Measurements from ENCODE around the gene NUP50.
A peak's percentile ranks its signal among the peaks of the same experiment; 100 is the strongest.
"Not testable (repeated sequence)": the region's sequence is repeated elsewhere in the genome, so short reads cannot be mapped to it uniquely, and the experiment has no call there.

The NUP50 gene

GRCh38 chr22:45191746-45192145 lies 28.0 kb downstream of the NUP50 start:
- not testable (repeated sequence) for H2BK5ac ChIP-seq (ENCODE audit: low read length); H3K4me1 ChIP-seq (ENCODE audit: control insufficient read depth, low read depth, low read length); H3K4ac ChIP-seq (ENCODE audit: low read depth, low read length); H3K9ac ChIP-seq (ENCODE audit: low read length); H3K23ac ChIP-seq (ENCODE audit: low read length); H3K27me3 ChIP-seq (ENCODE audit: insufficient read depth, low read length, poor library complexity); H3K36me3 ChIP-seq (ENCODE audit: control insufficient read depth, insufficient read depth, low read length); H3K4me3 ChIP-seq (ENCODE audit: low read length); H3K27ac ChIP-seq (ENCODE audit: low read depth, low read length); H3K79me2 ChIP-seq (ENCODE audit: control insufficient read depth, insufficient read depth, low read length); H2AK5ac ChIP-seq (ENCODE audit: low read length); H4K8ac ChIP-seq (ENCODE audit: low read depth, low read length); H2BK15ac ChIP-seq (replicated peaks; ENCODE audit: low read depth); H2BK120ac ChIP-seq (ENCODE audit: low read depth, low read length); H3K56ac ChIP-seq (ENCODE audit: low read length); DNase-seq; H3K18ac ChIP-seq (ENCODE audit: low read length); H4K5ac ChIP-seq (ENCODE audit: low read length); H3K79me1 ChIP-seq (ENCODE audit: low read length); H3K4me2 ChIP-seq (ENCODE audit: low read length)
- no CpG with 5 or more reads among the region's 9 CpGs for WGBS (ENCODE audit: extremely low coverage, insufficient coverage, low lambda C conversion rate)

GRCh38 chr22:45192701-45193187 lies 29.0 kb downstream of the NUP50 start:
- H2AK5ac ChIP-seq (ENCODE audit: low read length), result no peak overlapping the region
- no peak overlapping the region for H2BK5ac ChIP-seq (ENCODE audit: low read length)
- no peak overlapping the region for H4K8ac ChIP-seq (ENCODE audit: low read depth, low read length)
- no peak overlapping the region for H3K4me2 ChIP-seq (ENCODE audit: low read length)
- no peak overlapping the region for H3K4ac ChIP-seq (ENCODE audit: low read depth, low read length)
- H3K27me3 ChIP-seq (ENCODE audit: insufficient read depth, low read length, poor library complexity), result no peaks in the 10 kb centered on the region
- H3K4me3 ChIP-seq (ENCODE audit: low read length), result no peak overlapping the region
- no peak overlapping the region for H3K9ac ChIP-seq (ENCODE audit: low read length)
- H3K4me1 ChIP-seq (ENCODE audit: control insufficient read depth, low read depth, low read length), result peaks cover 1% of the 10 kb centered on the region
- no peaks in the 10 kb centered on the region for H3K36me3 ChIP-seq (ENCODE audit: control insufficient read depth, insufficient read depth, low read length)
- no peak overlapping the region for H2BK15ac ChIP-seq (replicated peaks; ENCODE audit: low read depth)
- H4K5ac ChIP-seq (ENCODE audit: low read length), result no peak overlapping the region
- peak; percentile 66 for DNase-seq
- peak overlapping the region; percentile 6 for H3K18ac ChIP-seq (ENCODE audit: low read length)
- no peak overlapping the region for H3K27ac ChIP-seq (ENCODE audit: low read depth, low read length)
- H3K56ac ChIP-seq (ENCODE audit: low read length), result no peak overlapping the region
- no peak overlapping the region for H2BK120ac ChIP-seq (ENCODE audit: low read depth, low read length)
- no CpG with 5 or more reads among the region's 13 CpGs for WGBS (ENCODE audit: extremely low coverage, insufficient coverage, low lambda C conversion rate)
- H3K79me2 ChIP-seq (ENCODE audit: control insufficient read depth, insufficient read depth, low read length), result no peaks in the 10 kb centered on the region
- H3K23ac ChIP-seq (ENCODE audit: low read length), result no peak overlapping the region
- no peaks in the 10 kb centered on the region for H3K79me1 ChIP-seq (ENCODE audit: low read length)

- no CpG with 5 or more reads among the region's 17 CpGs for WGBS (ENCODE audit: extremely low coverage, insufficient coverage, low lambda C conversion rate)
- no peak overlapping the region for H4K5ac ChIP-seq (ENCODE audit: low read length)
- no peak overlapping the region for H3K56ac ChIP-seq (ENCODE audit: low read length)
- no peaks in the 10 kb centered on the region for H3K36me3 ChIP-seq (ENCODE audit: control insufficient read depth, insufficient read depth, low read length)
- no peak overlapping the region for H3K4me2 ChIP-seq (ENCODE audit: low read length)
- no peak for DNase-seq
- no peaks in the 10 kb centered on the region for H3K27me3 ChIP-seq (ENCODE audit: insufficient read depth, low read length, poor library complexity)
- H2BK120ac ChIP-seq (ENCODE audit: low read depth, low read length), result no peak overlapping the region
- no peak overlapping the region for H2BK5ac ChIP-seq (ENCODE audit: low read length)
- no peak overlapping the region for H2AK5ac ChIP-seq (ENCODE audit: low read length)
- H4K8ac ChIP-seq (ENCODE audit: low read depth, low read length), result no peak overlapping the region
- H3K18ac ChIP-seq (ENCODE audit: low read length), result no peak overlapping the region
- H3K4ac ChIP-seq (ENCODE audit: low read depth, low read length), result no peak overlapping the region
- no peak overlapping the region for H2BK15ac ChIP-seq (replicated peaks; ENCODE audit: low read depth)
- no peak overlapping the region for H3K4me3 ChIP-seq (ENCODE audit: low read length)
- no peak overlapping the region for H3K9ac ChIP-seq (ENCODE audit: low read length)
- H3K4me1 ChIP-seq (ENCODE audit: control insufficient read depth, low read depth, low read length), result peaks cover 5% of the 10 kb centered on the region
- H3K79me2 ChIP-seq (ENCODE audit: control insufficient read depth, insufficient read depth, low read length), result no peaks in the 10 kb centered on the region
- H3K23ac ChIP-seq (ENCODE audit: low read length), result no peak overlapping the region
- no peak overlapping the region for H3K27ac ChIP-seq (ENCODE audit: low read depth, low read length)
- H3K79me1 ChIP-seq (ENCODE audit: low read length), result no peaks in the 10 kb centered on the region
These were observed 31.0 kb downstream of the NUP50 start for GRCh38 chr22:45194686-45195085.

GRCh38 chr22:45195616-45196015 lies 31.9 kb downstream of the NUP50 start:
- Histone ChIP-seq H3K27me3 (ENCODE audit: insufficient read depth, low read length, poor library complexity) (no peaks in the 10 kb centered on the region), H3K79me1 (ENCODE audit: low read length) (no peaks in the 10 kb centered on the region), H2BK120ac (ENCODE audit: low read depth, low read length) (no peak overlapping the region), H3K56ac (ENCODE audit: low read length) (no peak overlapping the region), H3K36me3 (ENCODE audit: control insufficient read depth, insufficient read depth, low read length) (no peaks in the 10 kb centered on the region), H3K4me3 (ENCODE audit: low read length) (no peak overlapping the region), H2BK5ac (ENCODE audit: low read length) (no peak overlapping the region), H4K5ac (ENCODE audit: low read length) (no peak overlapping the region), H3K4ac (ENCODE audit: low read depth, low read length) (no peak overlapping the region), H3K18ac (ENCODE audit: low read length) (no peak overlapping the region), H2BK15ac (replicated peaks; ENCODE audit: low read depth) (no peak overlapping the region), H2AK5ac (ENCODE audit: low read length) (no peak overlapping the region), H3K4me2 (ENCODE audit: low read length) (no peak overlapping the region), H3K9ac (ENCODE audit: low read length) (no peak overlapping the region), H3K27ac (ENCODE audit: low read depth, low read length) (no peak overlapping the region), H3K79me2 (ENCODE audit: control insufficient read depth, insufficient read depth, low read length) (no peaks in the 10 kb centered on the region), H4K8ac (ENCODE audit: low read depth, low read length) (no peak overlapping the region), H3K4me1 (ENCODE audit: control insufficient read depth, low read depth, low read length) (peaks cover 5% of the 10 kb centered on the region), H3K23ac (ENCODE audit: low read length) (no peak overlapping the region)
- DNase-seq, result no peak
- no CpG with 5 or more reads among the region's 7 CpGs for WGBS (ENCODE audit: extremely low coverage, insufficient coverage, low lambda C conversion rate)

GRCh38 chr22:45196308-45196707 lies 32.6 kb downstream of the NUP50 start:
- H2BK120ac ChIP-seq (ENCODE audit: low read depth, low read length), result no peak overlapping the region
- no peak overlapping the region for H3K18ac ChIP-seq (ENCODE audit: low read length)
- H3K4ac ChIP-seq (ENCODE audit: low read depth, low read length), result no peak overlapping the region
- no peak overlapping the region for H3K4me3 ChIP-seq (ENCODE audit: low read length)
- no peaks in the 10 kb centered on the region for H3K79me1 ChIP-seq (ENCODE audit: low read length)
- H3K36me3 ChIP-seq (ENCODE audit: control insufficient read depth, insufficient read depth, low read length), result no peaks in the 10 kb centered on the region
- H3K27ac ChIP-seq (ENCODE audit: low read depth, low read length), result no peak overlapping the region
- no peaks in the 10 kb centered on the region for H3K27me3 ChIP-seq (ENCODE audit: insufficient read depth, low read length, poor library complexity)
- no peaks in the 10 kb centered on the region for H3K79me2 ChIP-seq (ENCODE audit: control insufficient read depth, insufficient read depth, low read length)
- no peak overlapping the region for H3K9ac ChIP-seq (ENCODE audit: low read length)
- no CpG with 5 or more reads among the region's 16 CpGs for WGBS (ENCODE audit: extremely low coverage, insufficient coverage, low lambda C conversion rate)
- no peak overlapping the region for H4K8ac ChIP-seq (ENCODE audit: low read depth, low read length)
- no peak overlapping the region for H2BK5ac ChIP-seq (ENCODE audit: low read length)
- H3K56ac ChIP-seq (ENCODE audit: low read length), result no peak overlapping the region
- no peak overlapping the region for H4K5ac ChIP-seq (ENCODE audit: low read length)
- no peak overlapping the region for H3K4me2 ChIP-seq (ENCODE audit: low read length)
- DNase-seq, result no peak
- H3K4me1 ChIP-seq (ENCODE audit: control insufficient read depth, low read depth, low read length), result peaks cover 5% of the 10 kb centered on the region
- no peak overlapping the region for H3K23ac ChIP-seq (ENCODE audit: low read length)
- H2AK5ac ChIP-seq (ENCODE audit: low read length), result no peak overlapping the region
- H2BK15ac ChIP-seq (replicated peaks; ENCODE audit: low read depth), result no peak overlapping the region

GRCh38 chr22:45196926-45197605 lies 33.3 kb downstream of the NUP50 start:
- Histone ChIP-seq H2BK15ac (replicated peaks; ENCODE audit: low read depth) (no peak overlapping the region), H3K4me2 (ENCODE audit: low read length) (no peak overlapping the region), H2BK5ac (ENCODE audit: low read length) (no peak overlapping the region), H3K4me3 (ENCODE audit: low read length) (no peak overlapping the region), H3K79me2 (ENCODE audit: control insufficient read depth, insufficient read depth, low read length) (no peaks in the 10 kb centered on the region), H3K4me1 (ENCODE audit: control insufficient read depth, low read depth, low read length) (peaks cover 5% of the 10 kb centered on the region), H3K36me3 (ENCODE audit: control insufficient read depth, insufficient read depth, low read length) (no peaks in the 10 kb centered on the region), H4K5ac (ENCODE audit: low read length) (no peak overlapping the region), H3K23ac (ENCODE audit: low read length) (no peak overlapping the region), H3K4ac (ENCODE audit: low read depth, low read length) (no peak overlapping the region), H4K8ac (ENCODE audit: low read depth, low read length) (no peak overlapping the region), H2AK5ac (ENCODE audit: low read length) (no peak overlapping the region), H3K18ac (ENCODE audit: low read length) (no peak overlapping the region), H3K27ac (ENCODE audit: low read depth, low read length) (no peak overlapping the region), H3K9ac (ENCODE audit: low read length) (no peak overlapping the region), H3K27me3 (ENCODE audit: insufficient read depth, low read length, poor library complexity) (no peaks in the 10 kb centered on the region), H3K79me1 (ENCODE audit: low read length) (no peaks in the 10 kb centered on the region), H2BK120ac (ENCODE audit: low read depth, low read length) (no peak overlapping the region), H3K56ac (ENCODE audit: low read length) (no peak overlapping the region)
- WGBS (ENCODE audit: extremely low coverage, insufficient coverage, low lambda C conversion rate), result no CpG with 5 or more reads among the region's 34 CpGs
- DNase-seq, result no peak

Data from mesendoderm (in vitro differentiated cells).